Suppressor macrophage treated with lipopolysaccharide for 4 hours (primary cell): Measurements from ENCODE around the gene AP3B1.

ENCODE experiments used
- DNase-seq: peaks from one replicate; pipeline ENCODE4 v3.0.0-alpha.2; 2020

Gene AP3B1, protein sequence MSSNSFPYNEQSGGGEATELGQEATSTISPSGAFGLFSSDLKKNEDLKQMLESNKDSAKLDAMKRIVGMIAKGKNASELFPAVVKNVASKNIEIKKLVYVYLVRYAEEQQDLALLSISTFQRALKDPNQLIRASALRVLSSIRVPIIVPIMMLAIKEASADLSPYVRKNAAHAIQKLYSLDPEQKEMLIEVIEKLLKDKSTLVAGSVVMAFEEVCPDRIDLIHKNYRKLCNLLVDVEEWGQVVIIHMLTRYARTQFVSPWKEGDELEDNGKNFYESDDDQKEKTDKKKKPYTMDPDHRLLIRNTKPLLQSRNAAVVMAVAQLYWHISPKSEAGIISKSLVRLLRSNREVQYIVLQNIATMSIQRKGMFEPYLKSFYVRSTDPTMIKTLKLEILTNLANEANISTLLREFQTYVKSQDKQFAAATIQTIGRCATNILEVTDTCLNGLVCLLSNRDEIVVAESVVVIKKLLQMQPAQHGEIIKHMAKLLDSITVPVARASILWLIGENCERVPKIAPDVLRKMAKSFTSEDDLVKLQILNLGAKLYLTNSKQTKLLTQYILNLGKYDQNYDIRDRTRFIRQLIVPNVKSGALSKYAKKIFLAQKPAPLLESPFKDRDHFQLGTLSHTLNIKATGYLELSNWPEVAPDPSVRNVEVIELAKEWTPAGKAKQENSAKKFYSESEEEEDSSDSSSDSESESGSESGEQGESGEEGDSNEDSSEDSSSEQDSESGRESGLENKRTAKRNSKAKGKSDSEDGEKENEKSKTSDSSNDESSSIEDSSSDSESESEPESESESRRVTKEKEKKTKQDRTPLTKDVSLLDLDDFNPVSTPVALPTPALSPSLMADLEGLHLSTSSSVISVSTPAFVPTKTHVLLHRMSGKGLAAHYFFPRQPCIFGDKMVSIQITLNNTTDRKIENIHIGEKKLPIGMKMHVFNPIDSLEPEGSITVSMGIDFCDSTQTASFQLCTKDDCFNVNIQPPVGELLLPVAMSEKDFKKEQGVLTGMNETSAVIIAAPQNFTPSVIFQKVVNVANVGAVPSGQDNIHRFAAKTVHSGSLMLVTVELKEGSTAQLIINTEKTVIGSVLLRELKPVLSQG

GRCh38 chr5:78294248-78295034 lies at the start of gene AP3B1:
Gene AP3B1 (minus strand): TSS chr5:78294698. CDS start chr5:78294579, 119 bp downstream.
- peak; percentile 100 for DNase-seq

DNA sequence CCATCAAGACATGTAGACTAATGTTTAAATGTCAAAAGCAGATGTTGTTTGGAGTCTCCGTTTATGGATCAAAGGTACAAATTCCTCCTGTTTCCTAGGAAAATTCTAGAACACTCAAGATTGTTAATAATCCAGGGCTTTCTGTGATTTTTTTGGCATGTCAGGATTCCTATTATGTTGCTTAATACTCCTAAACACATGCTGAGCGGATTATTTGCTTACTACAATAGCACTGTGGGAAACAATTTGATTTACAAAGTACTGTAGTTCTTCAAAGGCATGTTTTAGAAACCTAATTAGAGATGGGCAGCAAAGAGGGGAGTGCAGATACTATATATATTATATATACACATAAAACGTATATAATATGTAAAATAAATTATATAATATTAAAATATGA lies 46.9 kb upstream of the AP3B1 start:
- no peak for DNase-seq

DNA sequence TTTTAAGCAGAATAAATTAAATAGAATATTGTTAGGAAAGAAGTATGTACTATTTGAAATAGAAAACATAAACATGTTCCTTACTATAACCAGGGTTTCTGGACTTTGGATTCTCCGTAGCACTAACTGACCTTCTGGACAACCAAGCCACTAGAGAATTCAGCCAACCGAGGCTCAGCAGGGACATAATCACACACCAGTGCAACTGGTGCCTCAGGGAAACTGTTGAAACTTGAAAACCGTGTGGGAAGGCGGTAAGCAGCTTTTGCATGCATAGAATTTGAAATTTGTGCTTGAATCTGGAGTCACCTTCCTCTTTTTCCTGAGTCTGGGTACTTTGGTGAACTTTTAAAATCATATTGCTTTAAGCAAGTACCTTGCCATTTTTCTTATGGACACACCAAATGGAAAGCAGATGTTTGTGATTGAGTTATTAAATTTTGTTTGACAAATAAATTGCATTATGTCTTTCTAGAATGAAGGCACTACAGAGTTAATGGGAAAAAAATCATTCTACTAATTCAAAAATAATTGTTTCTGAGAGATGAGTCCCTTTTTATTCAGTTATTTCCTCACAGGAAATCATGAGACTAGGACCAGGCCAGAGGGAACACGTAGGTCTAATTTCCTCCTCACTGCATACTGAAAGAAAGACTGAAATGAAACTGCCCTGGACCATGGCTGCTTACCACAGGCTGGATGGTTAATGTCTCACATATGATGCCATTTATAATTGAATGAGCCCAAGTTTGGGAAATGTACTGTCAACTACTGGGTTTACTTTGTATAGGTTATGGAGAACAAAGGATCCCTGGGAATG lies 45.3 kb upstream of the AP3B1 start:
- peak; percentile 76 for DNase-seq

DNA sequence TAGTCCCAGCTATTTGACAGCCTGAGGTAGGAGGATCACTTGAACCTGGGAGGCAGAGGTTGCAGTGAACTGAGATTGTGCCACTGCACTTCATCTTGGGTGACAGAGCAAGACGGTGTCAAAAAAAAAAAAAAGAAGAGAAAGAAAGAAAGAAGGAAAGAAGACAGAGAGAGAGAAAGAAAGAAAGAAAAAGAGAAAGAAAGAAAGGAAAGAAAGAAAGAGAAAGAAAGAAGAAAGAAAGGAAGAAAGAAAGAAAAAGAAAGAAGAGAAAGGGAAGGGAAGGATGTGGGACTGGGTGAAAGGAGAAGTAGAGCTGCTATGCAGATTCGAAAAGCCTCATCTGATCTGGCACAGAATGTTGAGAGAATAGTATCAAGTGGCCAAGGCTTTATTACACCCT lies 42.2 kb upstream of the AP3B1 start:
- DNase-seq = peak; percentile 17

DNA sequence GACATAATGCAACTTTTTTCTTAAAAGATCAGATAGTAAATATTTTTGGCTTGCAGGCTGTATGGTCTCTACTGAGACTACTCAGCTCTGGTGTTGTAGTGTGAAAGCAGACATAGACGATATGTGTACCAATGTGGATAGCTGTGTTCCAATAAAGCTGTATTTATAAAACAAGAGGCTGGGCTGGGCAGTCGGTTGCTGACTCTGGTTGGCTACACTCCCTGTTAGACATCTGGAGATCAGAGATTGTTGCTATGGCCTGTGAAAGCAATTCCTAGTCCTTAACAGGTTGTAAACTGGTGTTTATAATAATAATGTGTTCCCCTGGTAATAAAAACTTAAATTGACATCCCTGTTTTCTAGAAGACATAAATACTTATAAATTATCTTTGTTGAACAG lies 41.5 kb upstream of the AP3B1 start:
- DNase-seq = no peak

GRCh38 chr5:78334811-78335210 lies 40.3 kb upstream of the AP3B1 start:
- DNase-seq = no peak

GRCh38 chr5:78331523-78332080 lies 37.1 kb upstream of the AP3B1 start:
- DNase-seq = no peak

DNA sequence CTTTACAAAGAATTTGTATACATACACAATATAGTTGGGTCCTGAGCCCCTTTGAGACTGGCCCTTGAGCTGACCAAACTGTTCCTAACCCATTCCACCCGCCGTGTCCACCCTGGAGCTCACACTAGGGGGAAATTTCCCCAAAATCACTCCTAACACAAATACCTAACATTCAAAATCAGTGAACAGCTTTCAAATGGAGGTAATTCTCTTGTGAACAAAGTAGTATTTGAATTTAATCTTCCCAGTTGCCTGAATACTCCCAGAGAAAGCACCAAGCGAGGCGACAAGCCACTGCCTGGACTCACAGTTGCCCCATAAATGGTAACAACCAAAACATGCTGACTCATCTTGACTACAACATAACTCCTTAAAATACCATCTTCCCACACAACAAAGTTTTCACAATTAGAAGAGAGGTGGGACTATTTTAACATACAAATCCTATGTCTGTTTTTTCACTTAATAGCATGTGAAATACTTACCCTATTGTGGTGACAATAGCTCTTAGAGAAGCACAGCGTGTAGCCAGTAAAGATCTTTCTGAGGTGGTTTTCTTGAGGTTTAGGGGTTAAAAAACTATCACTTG lies 34.2 kb upstream of the AP3B1 start:
- peak; percentile 34 for DNase-seq

- no peak for DNase-seq
Measured at GRCh38 chr5:78327761-78328510, 33.4 kb upstream of the AP3B1 start.

GRCh38 chr5:78326930-78327329 lies 32.4 kb upstream of the AP3B1 start:
- no peak for DNase-seq

GRCh38 chr5:78323241-78323640 lies 28.7 kb upstream of the AP3B1 start:
- no peak for DNase-seq

GRCh38 chr5:78320401-78320800 lies 25.9 kb upstream of the AP3B1 start:
- DNase-seq = peak; percentile 47

DNA sequence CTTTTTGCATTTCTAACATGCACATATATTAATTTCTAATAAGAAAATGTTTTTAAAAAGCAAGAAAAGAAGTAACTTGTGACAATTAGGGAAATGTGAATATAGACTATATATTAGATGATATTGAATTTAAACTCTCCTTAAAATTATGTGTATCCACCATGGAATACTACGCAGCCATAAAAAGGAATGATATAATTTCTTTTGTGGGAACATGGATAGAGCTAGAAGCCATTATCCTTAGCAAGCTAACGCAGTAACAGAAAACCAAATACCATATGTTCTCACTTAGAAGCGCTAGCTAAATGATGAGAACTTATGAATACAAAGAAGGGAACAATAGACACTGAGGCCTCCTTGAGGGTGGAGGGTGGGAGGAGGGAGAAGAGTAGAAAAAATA lies 23.8 kb upstream of the AP3B1 start:
- DNase-seq = no peak

GRCh38 chr5:78317515-78317914 lies 23.0 kb upstream of the AP3B1 start:
- no peak for DNase-seq

GRCh38 chr5:78308703-78309102 lies 14.2 kb upstream of the AP3B1 start:
- no peak for DNase-seq

- peak; percentile 37 for DNase-seq
Measured at GRCh38 chr5:78300464-78301045, 6.1 kb upstream of the AP3B1 start.

GRCh38 chr5:78295035-78295961 lies 800 bp upstream of the AP3B1 start:
- DNase-seq = peak; percentile 17

GRCh38 chr5:78293851-78294247 lies 649 bp downstream of the AP3B1 start:
- DNase-seq = no peak

DNA sequence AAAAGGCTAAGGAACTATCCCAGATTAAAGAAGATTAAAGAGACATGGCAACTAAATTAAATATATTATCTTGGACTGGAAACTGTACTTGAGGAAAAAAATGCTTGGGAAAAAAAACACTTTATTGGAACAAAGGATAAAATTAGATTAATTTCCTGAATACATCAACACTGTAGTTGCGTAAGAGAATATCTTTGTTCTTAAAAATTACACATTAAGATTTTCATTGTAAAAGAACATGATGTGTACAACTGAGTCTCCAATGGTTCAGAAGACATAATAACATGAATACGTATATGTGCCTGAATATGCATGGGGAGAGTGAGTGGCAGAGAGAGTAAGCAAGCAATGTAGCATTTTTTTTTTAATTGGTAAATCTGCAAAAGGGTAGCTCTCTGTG lies 2.8 kb downstream of the AP3B1 start:
- DNase-seq = no peak
